ENCODE results near the gene KIAA0232. TPM values are rescaled to one million over a fixed set of nuclear protein-coding genes. Genes with fewer than 3 reads are reported as not detected.

Gene KIAA0232
- total and polyA plus RNA-seq, 8 donors: 4.0 to 12.4 (median 8.8) TPM

- FAIRE-seq (no peak), DNase-seq (no peak), ATAC-seq (no peak)
- Histone ChIP-seq H3K27me3 (no peaks in the 10 kb centered on the region), H3K4me3 (no peak overlapping the region), H3K4me1 (peaks cover 0 to 11% (median 9%) of the 10 kb centered on the region in 3 donors), H3K36me3 (peaks cover 4 to 20% (median 6%) of the 10 kb centered on the region in 3 donors), H3K27ac (no peak overlapping the region), H3K9me3 (no peaks in the 10 kb centered on the region)
- intact Hi-C loops (cut with DNase I): no loop called here
- TF ChIP-seq CTCF (IDR thresholded peaks at IDR 0.05): no peak
- WGBS, 2 donors: 93% methylated on average over 3 of the region's 3 CpGs
Measured at GRCh38 chr4:6884341-6884870, 101.9 kb downstream of the KIAA0232 start.

- 17 to 23% methylated on average over 15 of the region's 15 CpGs for WGBS, 2 donors
- Histone ChIP-seq H3K36me3 (peaks cover 4 to 15% (median 5%) of the 10 kb centered on the region in 3 donors), H3K27ac (peak overlapping the region; percentile 30 to 76 (median 69)), H3K27me3 (no peaks in the 10 kb centered on the region), H3K4me3 (no peak overlapping the region), H3K4me1 (peaks cover 0 to 11% (median 9%) of the 10 kb centered on the region in 3 donors), H3K9me3 (no peaks in the 10 kb centered on the region)
- DNase-seq (peak in 4 of 6 donors; percentile 57 to 69 (median 64)), FAIRE-seq (no peak), ATAC-seq (peak; percentile 80 to 90 (median 84))
- intact Hi-C loops (cut with DNase I): no loop called here
- peak in 1 of 4 donors; percentile 9 for TF ChIP-seq CTCF (IDR thresholded peaks at IDR 0.05)
Measured at GRCh38 chr4:6885953-6886557, 103.5 kb downstream of the KIAA0232 start.

GRCh38 chr4:6886886-6887285 lies 104.4 kb downstream of the KIAA0232 start:
- peaks cover 0 to 11% (median 9%) of the 10 kb centered on the region in 3 donors for H3K4me1 ChIP-seq
- no peak for DNase-seq
- no peaks in the 10 kb centered on the region for H3K27me3 ChIP-seq
- intact Hi-C loops (cut with DNase I): no loop called here
- H3K27ac ChIP-seq: no peak overlapping the region
- no peak overlapping the region for H3K4me3 ChIP-seq
- no peaks in the 10 kb centered on the region for H3K9me3 ChIP-seq
- WGBS, 2 donors: 60 to 68% methylated on average over 10 of the region's 10 CpGs
- no peak for ATAC-seq
- H3K36me3 ChIP-seq: peaks cover 0 to 6% (median under 1%) of the 10 kb centered on the region in 3 donors
- TF ChIP-seq CTCF (IDR thresholded peaks at IDR 0.05): no peak
- FAIRE-seq: no peak

DNA sequence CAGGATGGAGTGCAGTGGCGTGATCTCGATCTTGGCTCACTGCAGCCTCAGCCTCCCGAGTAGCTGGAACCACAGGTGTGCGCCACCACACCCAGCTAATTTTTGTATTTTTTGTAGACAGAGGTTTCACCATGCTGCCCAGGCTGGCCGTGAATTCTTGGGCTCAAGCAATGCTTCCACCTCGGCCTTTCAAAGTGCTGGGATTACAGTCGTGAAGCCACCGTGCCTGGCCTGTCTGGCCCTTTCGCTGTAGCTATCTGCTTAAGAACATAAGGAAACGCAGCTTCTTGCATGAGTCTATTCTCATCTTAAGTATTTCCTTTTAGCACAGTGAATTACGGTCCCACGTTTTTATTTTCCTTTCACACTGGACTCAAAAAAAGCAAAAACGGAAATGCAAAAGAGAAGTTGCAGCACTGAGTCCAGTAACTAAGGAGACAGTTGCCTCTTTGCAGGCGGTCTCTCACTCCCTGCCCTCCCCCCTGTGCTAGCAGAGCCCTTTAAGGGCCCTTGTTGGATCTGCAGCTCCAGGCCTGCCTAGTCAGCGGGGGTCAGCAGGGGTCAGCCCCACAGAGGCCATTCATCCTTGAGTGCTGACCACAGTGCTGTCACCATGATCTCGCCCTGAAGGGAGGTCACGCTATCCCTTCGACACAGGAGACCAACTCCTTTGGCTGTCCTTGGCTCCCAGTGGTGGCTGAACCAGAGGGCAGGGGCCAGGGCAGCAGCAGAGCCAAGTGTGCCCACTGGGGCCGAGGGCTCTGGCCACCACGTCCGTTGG lies 105.3 kb downstream of the KIAA0232 start:
- FAIRE-seq (no peak), DNase-seq (no peak), ATAC-seq (peak in 2 of 4 donors; percentile 4 to 21)
- Histone ChIP-seq H3K27me3 (no peaks in the 10 kb centered on the region), H3K27ac (no peak overlapping the region), H3K36me3 (no peaks in the 10 kb centered on the region), H3K4me3 (no peak overlapping the region), H3K9me3 (no peaks in the 10 kb centered on the region), H3K4me1 (peaks cover 0 to 11% (median 9%) of the 10 kb centered on the region in 3 donors)
- intact Hi-C loops (cut with DNase I): no loop called here
- 77 to 81% methylated on average over 21 of the region's 21 CpGs for WGBS, 2 donors
- no peak for TF ChIP-seq CTCF (IDR thresholded peaks at IDR 0.05)
